ENCODE measurements around the gene HOXC9. TPM values are rescaled to one million over a fixed set of nuclear protein-coding genes. Genes with fewer than 3 reads are reported as not detected.

HOXC9 gene
- total RNA-seq, 1 experiment from 2014 or later = 21.1 TPM

DNA sequence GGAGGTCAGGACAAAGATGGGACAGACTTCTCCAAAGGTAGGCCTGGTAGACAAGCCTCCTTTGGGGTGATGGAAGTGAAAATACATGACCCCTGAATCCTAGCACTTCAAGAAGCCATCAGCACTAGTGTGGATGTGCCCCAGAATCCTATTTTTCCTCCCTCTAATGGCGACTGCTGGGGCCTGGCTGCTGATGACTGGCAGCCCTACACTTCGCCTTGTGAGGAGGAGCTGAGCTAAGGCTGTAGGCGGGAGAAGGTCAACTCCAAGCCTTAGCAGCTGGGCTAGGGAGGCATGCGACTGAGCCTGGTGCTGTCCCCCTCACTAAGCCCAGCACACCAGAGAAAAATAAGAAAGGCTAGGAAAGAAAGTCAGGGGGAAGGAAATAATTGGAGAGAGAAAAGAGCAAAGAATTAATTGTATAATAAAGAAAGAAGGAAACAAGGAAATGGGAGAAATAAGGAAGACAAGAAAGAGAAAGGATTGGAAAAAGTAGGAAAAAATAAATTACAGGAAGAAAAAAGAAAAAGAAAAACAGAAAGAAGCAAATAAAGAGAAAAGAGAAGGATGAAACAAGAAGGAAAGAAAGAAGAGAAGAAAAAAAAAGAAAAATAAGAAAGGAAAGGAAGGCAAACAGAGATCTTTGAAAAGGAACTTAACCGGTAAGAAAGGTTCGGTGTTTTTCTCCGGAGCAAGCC lies 19.7 kb upstream of the HOXC9 start:
- intact Hi-C loops (cut with micrococcal nuclease; ENCODE audit: unreplicated experiment) = loop anchor here (5.0 to 10.0 kb wide), 3 partner anchors 213 to 395 kb away; no protein-coding TSS in a partner anchor
- Histone ChIP-seq H3K36me3 (ENCODE audit: insufficient read depth, low read length, poor library complexity, severe bottlenecking) (no peaks in the 10 kb centered on the region), H3K9me3 (ENCODE audit: low read depth, low read length, poor library complexity, severe bottlenecking) (peaks cover 6% of the 10 kb centered on the region), H3K27ac (ENCODE audit: low read depth, low read length, poor library complexity, severe bottlenecking) (peak overlapping the region; percentile 32), H3K4me1 (ENCODE audit: insufficient read depth, low read length, poor library complexity, severe bottlenecking) (peaks cover 45% of the 10 kb centered on the region), H3K4me3 (ENCODE audit: low read depth, low read length, poor library complexity, severe bottlenecking) (no peak overlapping the region), H3K27me3 (replicated peaks; ENCODE audit: insufficient read depth, low read depth, low read length, poor library complexity) (no peaks in the 10 kb centered on the region)
- ChIA-PET CTCF (interaction anchor here (1.0 kb wide), 1 partner anchor 221 kb away, joined by 4 read pairs; no protein-coding TSS in a partner anchor), POLR2A (ENCODE audit: low non-redundant PET) (no interaction called here)
- TF ChIP-seq CTCF (conservative IDR thresholded peaks at IDR 0.05; ENCODE audit: low read depth, low read length) (no peak), EZH2 (IDR thresholded peaks at IDR 0.05; ENCODE audit: borderline replicate concordance, low read depth, low read length, poor library complexity, severe bottlenecking) (no peak)
- no peak for DNase-seq (ENCODE audit: low spot score)
- no TSS peak for BruUV-seq (replicated peaks)

GRCh38 chr12:53980802-53981496 lies 19.0 kb upstream of the HOXC9 start:
- H3K9me3 ChIP-seq (ENCODE audit: low read depth, low read length, poor library complexity, severe bottlenecking) = peaks cover 2% of the 10 kb centered on the region
- intact Hi-C loops (cut with micrococcal nuclease; ENCODE audit: unreplicated experiment) = loop anchor here (5.0 to 10.0 kb wide), 3 partner anchors 214 to 394 kb away; no protein-coding TSS in a partner anchor
- peaks cover 41% of the 10 kb centered on the region for H3K4me1 ChIP-seq (ENCODE audit: insufficient read depth, low read length, poor library complexity, severe bottlenecking)
- no peaks in the 10 kb centered on the region for H3K36me3 ChIP-seq (ENCODE audit: insufficient read depth, low read length, poor library complexity, severe bottlenecking)
- CTCF ChIA-PET = interaction anchor here (1.0 kb wide), 1 partner anchor 220 kb away, joined by 4 read pairs; no protein-coding TSS in a partner anchor
- H3K27ac ChIP-seq (ENCODE audit: low read depth, low read length, poor library complexity, severe bottlenecking) = peak overlapping the region; percentile 53
- no peak for DNase-seq (ENCODE audit: low spot score)
- TF ChIP-seq CTCF (conservative IDR thresholded peaks at IDR 0.05; ENCODE audit: low read depth, low read length) (no peak), EZH2 (IDR thresholded peaks at IDR 0.05; ENCODE audit: borderline replicate concordance, low read depth, low read length, poor library complexity, severe bottlenecking) (no peak)
- no TSS peak for BruUV-seq (replicated peaks)
- no peak overlapping the region for H3K4me3 ChIP-seq (ENCODE audit: low read depth, low read length, poor library complexity, severe bottlenecking)
- POLR2A ChIA-PET (ENCODE audit: low non-redundant PET) = no interaction called here
- H3K27me3 ChIP-seq (replicated peaks; ENCODE audit: insufficient read depth, low read depth, low read length, poor library complexity) = no peaks in the 10 kb centered on the region

DNA sequence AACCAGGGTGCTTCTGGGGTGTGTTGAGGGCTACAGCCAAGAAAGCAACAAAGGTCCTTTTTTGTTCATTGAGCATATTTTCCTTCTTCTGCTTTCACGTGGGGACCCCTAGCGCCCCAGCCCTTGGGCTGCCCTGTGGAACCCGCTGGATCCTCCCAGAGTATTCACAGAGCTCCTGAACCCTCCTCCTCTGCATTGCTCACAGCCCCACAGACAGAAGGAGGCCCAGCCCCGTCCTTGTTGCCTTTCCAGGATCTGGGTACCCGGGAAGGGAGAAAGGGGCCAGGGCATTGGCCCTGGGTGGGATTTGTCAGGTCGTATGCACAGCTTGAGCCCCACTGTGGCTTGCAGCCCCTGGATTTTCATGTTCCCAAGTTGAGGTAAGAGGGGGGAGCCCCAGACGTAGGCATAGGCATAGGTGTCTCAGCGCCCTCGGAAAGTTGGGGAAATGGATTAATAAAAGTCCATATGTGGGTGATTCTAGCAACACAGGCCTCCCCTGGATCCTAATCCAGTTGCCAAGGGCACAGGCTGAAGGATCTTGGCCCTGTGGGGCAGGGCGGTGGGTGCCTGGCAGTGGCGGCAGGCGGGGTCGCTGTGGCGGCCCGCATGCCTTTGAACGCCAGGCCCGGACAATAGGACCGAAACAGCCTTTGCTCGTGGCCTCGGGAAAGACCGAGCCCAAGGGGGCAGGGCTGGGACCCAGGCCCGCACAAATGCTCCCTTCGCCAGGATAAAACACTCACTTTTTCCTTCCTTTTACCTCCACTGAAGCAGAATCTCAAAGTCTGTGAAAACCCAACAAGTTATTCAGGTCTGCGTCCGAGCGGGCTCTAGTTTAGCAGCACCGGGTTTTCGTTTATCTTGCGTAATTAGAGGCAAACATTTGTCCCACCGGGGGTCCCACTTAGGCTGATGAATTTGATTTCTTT lies 18.1 kb upstream of the HOXC9 start:
- Histone ChIP-seq H3K27me3 (replicated peaks; ENCODE audit: insufficient read depth, low read depth, low read length, poor library complexity) (no peaks in the 10 kb centered on the region), H3K4me3 (ENCODE audit: low read depth, low read length, poor library complexity, severe bottlenecking) (no peak overlapping the region), H3K27ac (ENCODE audit: low read depth, low read length, poor library complexity, severe bottlenecking) (peak overlapping the region; percentile 35), H3K36me3 (ENCODE audit: insufficient read depth, low read length, poor library complexity, severe bottlenecking) (no peaks in the 10 kb centered on the region), H3K4me1 (ENCODE audit: insufficient read depth, low read length, poor library complexity, severe bottlenecking) (peaks cover 42% of the 10 kb centered on the region), H3K9me3 (ENCODE audit: low read depth, low read length, poor library complexity, severe bottlenecking) (no peaks in the 10 kb centered on the region)
- DNase-seq (ENCODE audit: low spot score) = no peak
- ChIA-PET POLR2A (ENCODE audit: low non-redundant PET) (no interaction called here), CTCF (interaction anchor here (0.5 kb wide), 2 partner anchors 27 to 210 kb away, joined by 4 read pairs; partner anchors contain the start of gene HOXC8)
- TF ChIP-seq EZH2 (IDR thresholded peaks at IDR 0.05; ENCODE audit: borderline replicate concordance, low read depth, low read length, poor library complexity, severe bottlenecking) = no peak
- no peak for TF ChIP-seq CTCF (conservative IDR thresholded peaks at IDR 0.05; ENCODE audit: low read depth, low read length)
- intact Hi-C loops (cut with micrococcal nuclease; ENCODE audit: unreplicated experiment) = loop anchor here (5.0 to 10.0 kb wide), 3 partner anchors 215 to 393 kb away; no protein-coding TSS in a partner anchor
- BruUV-seq (replicated peaks) = no TSS peak
